ENCODE measurements around the gene UBE3D. TPM values are rescaled to one million over a fixed set of nuclear protein-coding genes. Genes with fewer than 3 reads are reported as not detected.

UBE3D gene
- total RNA-seq, 1 experiment from 2014 or later = 9.5 TPM

GRCh38 chr6:82872185-82872584 is 193.5 kb downstream of the UBE3D start:
- no peak for TF ChIP-seq CTCF (IDR thresholded peaks at IDR 0.05; ENCODE audit: unreplicated experiment)
- Mint-ChIP-seq H3K4me1 (ENCODE audit: low read depth, unreplicated experiment) (peaks cover 18% of the 10 kb centered on the region), H3K4me3 (ENCODE audit: low read depth, unreplicated experiment) (no peak overlapping the region), H3K27ac (ENCODE audit: unreplicated experiment) (no peak overlapping the region), H3K36me3 (ENCODE audit: insufficient read depth, unreplicated experiment) (no peaks in the 10 kb centered on the region), H3K9me3 (ENCODE audit: low read depth, unreplicated experiment) (peaks cover 2% of the 10 kb centered on the region), H3K27me3 (ENCODE audit: unreplicated experiment) (no peaks in the 10 kb centered on the region)
- intact Hi-C loops (cut with micrococcal nuclease; ENCODE audit: unreplicated experiment) = no loop called here
- CTCF ChIA-PET = no interaction called here
- no peak for DNase-seq
- no TSS peak for BruUV-seq (replicated peaks)

GRCh38 chr6:82870582-82871172 is 195.0 kb downstream of the UBE3D start:
- CTCF ChIA-PET = no interaction called here
- peaks cover 2% of the 10 kb centered on the region for H3K9me3 Mint-ChIP-seq (ENCODE audit: low read depth, unreplicated experiment)
- no TSS peak for BruUV-seq (replicated peaks)

GRCh38 chr6:82869493-82869892 is 196.1 kb downstream of the UBE3D start:
- peaks cover under 1% of the 10 kb centered on the region for H3K4me1 Mint-ChIP-seq (ENCODE audit: low read depth, unreplicated experiment)
- H3K9me3 Mint-ChIP-seq (ENCODE audit: low read depth, unreplicated experiment) = peaks cover 2% of the 10 kb centered on the region
- no peak overlapping the region for H3K4me3 Mint-ChIP-seq (ENCODE audit: low read depth, unreplicated experiment)
- no peak for DNase-seq
- intact Hi-C loops (cut with micrococcal nuclease; ENCODE audit: unreplicated experiment) = no loop called here
- BruUV-seq (replicated peaks) = no TSS peak
- no peaks in the 10 kb centered on the region for H3K27me3 Mint-ChIP-seq (ENCODE audit: unreplicated experiment)
- CTCF ChIA-PET = no interaction called here
- no peaks in the 10 kb centered on the region for H3K36me3 Mint-ChIP-seq (ENCODE audit: insufficient read depth, unreplicated experiment)
- no peak for TF ChIP-seq CTCF (IDR thresholded peaks at IDR 0.05; ENCODE audit: unreplicated experiment)
- H3K27ac Mint-ChIP-seq (ENCODE audit: unreplicated experiment) = no peak overlapping the region

More at GRCh38 chr6:82870582-82871172, 195.0 kb downstream of the UBE3D start:
- no peak overlapping the region for H3K27ac Mint-ChIP-seq (ENCODE audit: unreplicated experiment)
- no peaks in the 10 kb centered on the region for H3K36me3 Mint-ChIP-seq (ENCODE audit: insufficient read depth, unreplicated experiment)
- H3K27me3 Mint-ChIP-seq (ENCODE audit: unreplicated experiment) = no peaks in the 10 kb centered on the region
- no peak overlapping the region for H3K4me3 Mint-ChIP-seq (ENCODE audit: low read depth, unreplicated experiment)
- no peak for TF ChIP-seq CTCF (IDR thresholded peaks at IDR 0.05; ENCODE audit: unreplicated experiment)
- peaks cover 12% of the 10 kb centered on the region for H3K4me1 Mint-ChIP-seq (ENCODE audit: low read depth, unreplicated experiment)
- no peak for DNase-seq
- intact Hi-C loops (cut with micrococcal nuclease; ENCODE audit: unreplicated experiment) = no loop called here

GRCh38 chr6:82867946-82868345 is 197.7 kb downstream of the UBE3D start:
- H3K4me3 Mint-ChIP-seq (ENCODE audit: low read depth, unreplicated experiment) = no peak overlapping the region
- no peak for TF ChIP-seq CTCF (IDR thresholded peaks at IDR 0.05; ENCODE audit: unreplicated experiment)
- peaks cover 7% of the 10 kb centered on the region for H3K9me3 Mint-ChIP-seq (ENCODE audit: low read depth, unreplicated experiment)
- no peaks in the 10 kb centered on the region for H3K4me1 Mint-ChIP-seq (ENCODE audit: low read depth, unreplicated experiment)
- H3K27me3 Mint-ChIP-seq (ENCODE audit: unreplicated experiment) = no peaks in the 10 kb centered on the region
- no TSS peak for BruUV-seq (replicated peaks)
- intact Hi-C loops (cut with micrococcal nuclease; ENCODE audit: unreplicated experiment) = no loop called here
- H3K36me3 Mint-ChIP-seq (ENCODE audit: insufficient read depth, unreplicated experiment) = no peaks in the 10 kb centered on the region
- H3K27ac Mint-ChIP-seq (ENCODE audit: unreplicated experiment) = no peak overlapping the region
- DNase-seq = no peak
- CTCF ChIA-PET = no interaction called here
